ENCODE data around the gene HM13. TPM values are rescaled to one million over a fixed set of nuclear protein-coding genes. Genes with fewer than 3 reads are reported as not detected.

The HM13 gene
- total and polyA plus RNA-seq, 2 of the 13 experiments (the other 11 are each of a cell fraction or from before 2014, with no cell fraction given): 118 to 243 TPM

- TF ChIP-seq ZNF646 (CRISPR knock-in tag; IDR thresholded peaks at IDR 0.05) (0 out of 2 replicates have a peak, but pooled peaks have one; percentile 46), TFDP1 (CRISPR knock-in tag; IDR thresholded peaks at IDR 0.05; ENCODE audit: borderline replicate concordance) (peak; percentile 57), NRL (CRISPR knock-in tag; IDR thresholded peaks at IDR 0.05; ENCODE audit: borderline replicate concordance) (peak; percentile 88), REXO4 (CRISPR knock-in tag; IDR thresholded peaks at IDR 0.05; ENCODE audit: borderline replicate concordance) (no peak), MZF1 (CRISPR knock-in tag; IDR thresholded peaks at IDR 0.05; ENCODE audit: borderline replicate concordance) (no peak), HOXA7 (CRISPR knock-in tag; IDR thresholded peaks at IDR 0.05) (no peak), KLF15 (CRISPR knock-in tag; IDR thresholded peaks at IDR 0.05; ENCODE audit: borderline replicate concordance) (peak; percentile 89; the same call in 1 of the 2 replicates), RFX3 (CRISPR knock-in tag; IDR thresholded peaks at IDR 0.05) (no peak), ARID5B (CRISPR knock-in tag; IDR thresholded peaks at IDR 0.05) (peak; percentile 44; the same call in 1 of the 2 replicates), HOXD1 (CRISPR knock-in tag; IDR thresholded peaks at IDR 0.05) (no peak), ZNF704 (CRISPR knock-in tag; IDR thresholded peaks at IDR 0.05; ENCODE audit: borderline replicate concordance) (no peak), JUN (CRISPR knock-in tag; IDR thresholded peaks at IDR 0.05) (0 out of 2 replicates have a peak, but pooled peaks have one; percentile 32), ATF7 (IDR thresholded peaks at IDR 0.05) (no peak), ATF7 (CRISPR knock-in tag; IDR thresholded peaks at IDR 0.05) (no peak; the same call in 1 of the 2 replicates)
Measured at GRCh38 chr20:31595654-31596411, 81.6 kb downstream of the HM13 start (continued).

Measured in HepG2 (cell line).